Measurements from ENCODE around the gene BTNL9. TPM values are rescaled to one million over a fixed set of nuclear protein-coding genes. Genes with fewer than 3 reads are reported as not detected.

BTNL9 gene
- total RNA-seq, 1 experiment from 2014 or later: 37.5 TPM

DNA sequence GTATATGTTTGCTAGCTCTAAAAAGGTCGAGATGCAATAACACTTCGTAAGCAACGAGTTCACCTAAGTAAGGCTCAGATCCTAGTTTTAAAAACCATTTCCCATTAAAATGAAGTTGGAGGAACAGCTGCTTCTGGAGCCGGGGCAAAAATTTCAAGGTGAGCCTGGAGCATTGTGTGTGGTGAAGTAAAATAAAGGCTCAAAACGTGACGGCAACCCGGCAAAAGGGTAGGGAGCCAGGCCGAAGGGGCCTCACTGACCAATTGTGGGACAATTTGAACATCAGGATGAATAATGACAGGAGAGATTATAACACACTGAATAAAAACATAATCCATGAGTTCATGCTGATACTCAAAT lies 20.1 kb downstream of the BTNL9 start:
- intact Hi-C loops (cut with micrococcal nuclease; ENCODE audit: unreplicated experiment): no loop called here
- in situ Hi-C loops (cut with HindIII; ENCODE audit: low pct_unique_long_range_greater_than_20kb, low sequenced_read_pairs): no loop called here
- ATAC-seq: no peak
- no peak overlapping the region for H3K4me3 ChIP-seq (ENCODE audit: low read depth in 2 of 2, low read length in 2 of 2)
- BruUV-seq (replicated peaks): no TSS peak
- no peak overlapping the region for H3K27ac ChIP-seq (ENCODE audit: low read length)
- ChIA-PET CTCF (no interaction called here), POLR2A (no interaction called here)
- no peaks in the 10 kb centered on the region for H3K9me3 ChIP-seq (ENCODE audit: control insufficient read depth, insufficient read depth, low read depth, low read length)
- H3K27me3 ChIP-seq (ENCODE audit: control insufficient read depth, insufficient read depth, low read length): no peaks in the 10 kb centered on the region
- no peaks in the 10 kb centered on the region for H3K4me1 ChIP-seq (ENCODE audit: control insufficient read depth, insufficient read depth, low read length)
- no peak for DNase-seq (ENCODE audit: low read depth, low spot score)
- TF ChIP-seq SIN3A (IDR thresholded peaks at IDR 0.05; ENCODE audit: borderline replicate concordance, insufficient read depth, low read depth, low read length) (no peak), TCF7L2 (IDR thresholded peaks at IDR 0.05; ENCODE audit: low read depth, low read length) (no peak), CTCF (IDR thresholded peaks at IDR 0.05) (no peak), POLR2AphosphoS5 (IDR thresholded peaks at IDR 0.05; ENCODE audit: low read depth, low read length) (no peak)
- TF ChIP-seq, protein P1, sequence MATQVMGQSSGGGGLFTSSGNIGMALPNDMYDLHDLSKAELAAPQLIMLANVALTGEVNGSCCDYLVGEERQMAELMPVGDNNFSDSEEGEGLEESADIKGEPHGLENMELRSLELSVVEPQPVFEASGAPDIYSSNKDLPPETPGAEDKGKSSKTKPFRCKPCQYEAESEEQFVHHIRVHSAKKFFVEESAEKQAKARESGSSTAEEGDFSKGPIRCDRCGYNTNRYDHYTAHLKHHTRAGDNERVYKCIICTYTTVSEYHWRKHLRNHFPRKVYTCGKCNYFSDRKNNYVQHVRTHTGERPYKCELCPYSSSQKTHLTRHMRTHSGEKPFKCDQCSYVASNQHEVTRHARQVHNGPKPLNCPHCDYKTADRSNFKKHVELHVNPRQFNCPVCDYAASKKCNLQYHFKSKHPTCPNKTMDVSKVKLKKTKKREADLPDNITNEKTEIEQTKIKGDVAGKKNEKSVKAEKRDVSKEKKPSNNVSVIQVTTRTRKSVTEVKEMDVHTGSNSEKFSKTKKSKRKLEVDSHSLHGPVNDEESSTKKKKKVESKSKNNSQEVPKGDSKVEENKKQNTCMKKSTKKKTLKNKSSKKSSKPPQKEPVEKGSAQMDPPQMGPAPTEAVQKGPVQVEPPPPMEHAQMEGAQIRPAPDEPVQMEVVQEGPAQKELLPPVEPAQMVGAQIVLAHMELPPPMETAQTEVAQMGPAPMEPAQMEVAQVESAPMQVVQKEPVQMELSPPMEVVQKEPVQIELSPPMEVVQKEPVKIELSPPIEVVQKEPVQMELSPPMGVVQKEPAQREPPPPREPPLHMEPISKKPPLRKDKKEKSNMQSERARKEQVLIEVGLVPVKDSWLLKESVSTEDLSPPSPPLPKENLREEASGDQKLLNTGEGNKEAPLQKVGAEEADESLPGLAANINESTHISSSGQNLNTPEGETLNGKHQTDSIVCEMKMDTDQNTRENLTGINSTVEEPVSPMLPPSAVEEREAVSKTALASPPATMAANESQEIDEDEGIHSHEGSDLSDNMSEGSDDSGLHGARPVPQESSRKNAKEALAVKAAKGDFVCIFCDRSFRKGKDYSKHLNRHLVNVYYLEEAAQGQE (IDR thresholded peaks at IDR 0.05; ENCODE audit: insufficient read depth in 1 of 2, low read depth in 2 of 2, low read length in 1 of 2): no peak
- H3K36me3 ChIP-seq (ENCODE audit: control insufficient read depth, insufficient read depth, low read length): no peaks in the 10 kb centered on the region; the same call in 1 of the 2 replicates

DNA sequence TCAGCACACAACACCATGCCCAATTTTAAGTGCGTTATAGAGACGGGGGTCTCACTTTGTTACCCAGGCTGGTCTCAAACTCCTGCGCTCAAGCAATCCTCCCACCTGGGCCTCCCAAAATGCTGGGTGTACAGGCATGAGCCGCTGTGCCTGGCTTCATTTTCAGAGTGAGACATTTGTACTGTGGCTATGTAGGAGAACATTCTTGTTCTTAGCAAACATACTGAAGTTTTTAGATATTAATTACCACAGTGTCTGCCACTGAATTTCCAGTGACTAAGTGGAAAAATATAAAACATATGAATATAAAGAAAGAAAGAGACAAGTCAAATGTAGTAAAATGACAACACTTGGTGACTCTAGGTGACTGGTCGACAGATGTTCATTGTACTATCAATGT lies 20.9 kb downstream of the BTNL9 start:
- POLR2A ChIA-PET: no interaction called here

More for the DNA sequence above, 20.9 kb downstream of the BTNL9 start:
- no peaks in the 10 kb centered on the region for H3K4me1 ChIP-seq (ENCODE audit: control insufficient read depth, insufficient read depth, low read length)
- intact Hi-C loops (cut with micrococcal nuclease; ENCODE audit: unreplicated experiment) (no loop called here), in situ Hi-C loops (cut with HindIII; ENCODE audit: low pct_unique_long_range_greater_than_20kb, low sequenced_read_pairs) (no loop called here)
- H3K36me3 ChIP-seq (ENCODE audit: control insufficient read depth, insufficient read depth, low read length): no peaks in the 10 kb centered on the region; the same call in 1 of the 2 replicates
- CTCF ChIA-PET: no interaction called here
- no TSS peak for BruUV-seq (replicated peaks)
- no peak for ATAC-seq
- TF ChIP-seq, protein P1 (IDR thresholded peaks at IDR 0.05; ENCODE audit: insufficient read depth in 1 of 2, low read depth in 2 of 2, low read length in 1 of 2): no peak
- TF ChIP-seq TCF7L2 (IDR thresholded peaks at IDR 0.05; ENCODE audit: low read depth, low read length) (no peak), POLR2AphosphoS5 (IDR thresholded peaks at IDR 0.05; ENCODE audit: low read depth, low read length) (no peak)
- DNase-seq (ENCODE audit: low read depth, low spot score): no peak
- H3K27me3 ChIP-seq (ENCODE audit: control insufficient read depth, insufficient read depth, low read length): no peaks in the 10 kb centered on the region
- H3K27ac ChIP-seq (ENCODE audit: low read length): no peak overlapping the region
- no peak overlapping the region for H3K4me3 ChIP-seq (ENCODE audit: low read depth in 2 of 2, low read length in 2 of 2)
- no peaks in the 10 kb centered on the region for H3K9me3 ChIP-seq (ENCODE audit: control insufficient read depth, insufficient read depth, low read depth, low read length)
